AG04449 (cell line): ENCODE measurements around the gene STK38.
"Not testable (repeated sequence)": the region's sequence is repeated elsewhere in the genome, so short reads cannot be mapped to it uniquely, and the experiment has no call there.

Experiments used
- CTCF ChIA-PET: fragments of 350-600 bp; formaldehyde crosslinking; extraction: SDS; loops from one replicate; lab custom pipeline; 2021; ENCODE audit warnings: antibody characterized with exemption; lab: Yijun Ruan, JAX
- POLR2A ChIA-PET: fragments of 400-600, 350-600 bp; formaldehyde crosslinking; extraction: SDS; loops from one replicate; lab custom pipeline; 2020; ENCODE audit warnings: antibody characterized with exemption, inconsistent platforms; lab: Yijun Ruan, JAX
- DNase-seq: peaks from one replicate; pipeline ENCODE4 v3.0.0-alpha.2; 2010; ENCODE audit warnings: low read depth, low spot score
- H3K4me3 ChIP-seq: 2 replicates; pipeline ENCODE4 v1.5.1; 2011; ENCODE audit warnings: low read depth, mild to moderate bottlenecking, control low read depth, low read length
- CTCF ChIP-seq: IDR thresholded peaks from one replicate; pipeline ENCODE4 v1.5.1; 2011; ENCODE audit warnings: mild to moderate bottlenecking, moderate library complexity, low read length, control low read depth, inconsistent platforms; ENCODE audit not compliant: insufficient read depth; ENCODE audit errors: missing control alignments

Gene STK38

GRCh38 chr6:36592221-36592655 is 45.0 kb upstream of the STK38 start:
- CTCF ChIA-PET = interaction anchor here (1.4 kb wide), 1 partner anchor 161 kb away, joined by 3 read pairs; no protein-coding TSS in a partner anchor
- TF ChIP-seq CTCF = no peak
- H3K4me3 ChIP-seq = no peak overlapping the region

GRCh38 chr6:36590237-36590636 is 43.0 kb upstream of the STK38 start:
- no peak overlapping the region for H3K4me3 ChIP-seq
- CTCF ChIA-PET = interaction anchor here (0.8 to 1.5 kb wide), 4 partner anchors 11 to 140 kb away, joined by 3 to 4 read pairs (median 4); no protein-coding TSS in a partner anchor
- no peak for TF ChIP-seq CTCF
- POLR2A ChIA-PET = interaction anchor here (0.6 to 1.0 kb wide), 2 partner anchors 11 to 20 kb away, joined by 3 to 4 read pairs; no protein-coding TSS in a partner anchor
- no peak for DNase-seq

More at GRCh38 chr6:36592221-36592655, 45.0 kb upstream of the STK38 start:
- no peak for DNase-seq
- POLR2A ChIA-PET = interaction anchor here (1.8 kb wide), 1 partner anchor 10 kb away, joined by 3 read pairs; no protein-coding TSS in a partner anchor

GRCh38 chr6:36589025-36589400 is 41.7 kb upstream of the STK38 start:
- H3K4me3 ChIP-seq, CTCF ChIA-PET, DNase-seq: not testable (repeated sequence)
- POLR2A ChIA-PET = interaction anchor here (0.7 kb wide), 1 partner anchor 180 kb away, joined by 3 read pairs; no protein-coding TSS in a partner anchor

- no peak for TF ChIP-seq CTCF
- H3K4me3 ChIP-seq = no peak overlapping the region
- CTCF ChIA-PET = interaction anchor here (1.7 kb wide), 1 partner anchor 10 kb away, joined by 6 read pairs; no protein-coding TSS in a partner anchor
- POLR2A ChIA-PET = interaction anchor here (1.0 kb wide), 2 partner anchors 10 to 13 kb away, joined by 4 read pairs; no protein-coding TSS in a partner anchor
- no peak for DNase-seq
Observed at GRCh38 chr6:36586606-36587005, 39.3 kb upstream of the STK38 start.

- TF ChIP-seq CTCF = no peak
- ChIA-PET POLR2A (interaction anchor here (1.0 to 2.8 kb wide), 2 partner anchors 11 to 14 kb away, joined by 3 to 17 read pairs; no protein-coding TSS in a partner anchor), CTCF (no interaction called here)
- no peak for DNase-seq
- no peak overlapping the region for H3K4me3 ChIP-seq
Observed at GRCh38 chr6:36581716-36582115, 34.4 kb upstream of the STK38 start.

- TF ChIP-seq CTCF = no peak
- CTCF ChIA-PET = interaction anchor here (0.8 to 1.9 kb wide), 4 partner anchors 19 to 47 kb away, joined by 3 to 5 read pairs (median 4); no protein-coding TSS in a partner anchor
- POLR2A ChIA-PET = interaction anchor here (0.6 to 2.2 kb wide), 4 partner anchors 10 to 385 kb away, joined by 3 to 29 read pairs (median 4); no protein-coding TSS in a partner anchor
- H3K4me3 ChIP-seq = no peak overlapping the region
- no peak for DNase-seq
Observed at GRCh38 chr6:36580184-36580526, 32.9 kb upstream of the STK38 start.
